ENCODE results near the gene ITPR2. TPM values are rescaled to one million over a fixed set of nuclear protein-coding genes. Genes with fewer than 3 reads are reported as not detected.
A peak's percentile ranks its signal among the peaks of the same experiment; 100 is the strongest.

ITPR2 gene
- total and polyA plus RNA-seq, 2 of the 13 experiments (the other 11 are each of a cell fraction or from before 2014, with no cell fraction given): 31.9 to 81.9 TPM

DNA sequence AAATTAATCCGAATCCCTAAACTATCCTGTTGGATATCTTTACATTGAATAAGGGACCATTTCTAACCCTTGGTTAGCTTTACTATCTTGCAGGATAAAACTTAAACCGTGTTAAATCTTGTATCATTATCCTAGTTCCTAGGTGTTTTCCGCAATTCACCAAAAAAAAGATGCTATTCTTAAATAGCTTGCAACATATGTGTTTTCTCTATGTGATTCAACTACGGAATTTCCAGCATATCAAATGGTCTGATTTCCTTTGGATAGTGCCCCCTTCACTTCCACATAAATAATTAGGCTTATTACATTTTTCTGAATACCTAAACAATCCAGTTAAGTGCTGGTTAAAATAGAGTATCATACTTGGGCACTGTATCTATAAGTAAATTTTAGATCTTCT lies 130.3 kb downstream of the ITPR2 start:
- no peaks in the 10 kb centered on the region for H3K9me3 ChIP-seq (ENCODE audit: low read length)
- FAIRE-seq (no peak), ATAC-seq (no peak), DNase-seq (ENCODE audit: low spot score) (no peak)
- CTCF ChIA-PET (ENCODE audit: low intra/inter-chr PET ratio, low total read pairs): no interaction called here
- H3K27ac ChIP-seq (ENCODE audit: extremely low read length, insufficient read depth, low read length): no peak overlapping the region
- no TSS peak for BruUV-seq (replicated peaks)
- intact Hi-C loops (cut with micrococcal nuclease; ENCODE audit: unreplicated experiment): no loop called here
- POLR2A ChIA-PET: no interaction called here
- peaks cover 2 to 53% of the 10 kb centered on the region in 2 experiments for H3K36me3 ChIP-seq (replicated peaks in 1 of 2; ENCODE audit: control insufficient read depth in 1 of 2, insufficient read depth in 2 of 2, low read length in 2 of 2)
- in situ Hi-C loops (cut with HindIII; ENCODE audit: extremely low pct_ligation_motif_present, low pct_unique_long_range_greater_than_20kb): no loop called here
- H3K79me2 ChIP-seq (ENCODE audit: insufficient read depth, low read length): no peaks in the 10 kb centered on the region
- 98% methylated on average over 4 of the region's 4 CpGs for WGBS (ENCODE audit: low lambda C conversion rate)
- H4K20me1 ChIP-seq (ENCODE audit: insufficient read depth, low read length): no peaks in the 10 kb centered on the region
- no peak overlapping the region for H2AFZ ChIP-seq (ENCODE audit: low read length)
- H3K9ac ChIP-seq (ENCODE audit: insufficient read depth, low read depth, low read length): no peak overlapping the region
- no peaks in the 10 kb centered on the region for H3K27me3 ChIP-seq (ENCODE audit: control insufficient read depth in 1 of 2, insufficient read depth in 2 of 2, low read length in 2 of 2)
- TF ChIP-seq, protein P1, sequence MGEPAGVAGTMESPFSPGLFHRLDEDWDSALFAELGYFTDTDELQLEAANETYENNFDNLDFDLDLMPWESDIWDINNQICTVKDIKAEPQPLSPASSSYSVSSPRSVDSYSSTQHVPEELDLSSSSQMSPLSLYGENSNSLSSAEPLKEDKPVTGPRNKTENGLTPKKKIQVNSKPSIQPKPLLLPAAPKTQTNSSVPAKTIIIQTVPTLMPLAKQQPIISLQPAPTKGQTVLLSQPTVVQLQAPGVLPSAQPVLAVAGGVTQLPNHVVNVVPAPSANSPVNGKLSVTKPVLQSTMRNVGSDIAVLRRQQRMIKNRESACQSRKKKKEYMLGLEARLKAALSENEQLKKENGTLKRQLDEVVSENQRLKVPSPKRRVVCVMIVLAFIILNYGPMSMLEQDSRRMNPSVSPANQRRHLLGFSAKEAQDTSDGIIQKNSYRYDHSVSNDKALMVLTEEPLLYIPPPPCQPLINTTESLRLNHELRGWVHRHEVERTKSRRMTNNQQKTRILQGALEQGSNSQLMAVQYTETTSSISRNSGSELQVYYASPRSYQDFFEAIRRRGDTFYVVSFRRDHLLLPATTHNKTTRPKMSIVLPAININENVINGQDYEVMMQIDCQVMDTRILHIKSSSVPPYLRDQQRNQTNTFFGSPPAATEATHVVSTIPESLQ (CRISPR knock-in tag; conservative IDR thresholded peaks at IDR 0.05): no peak
- H3K4me2 ChIP-seq (ENCODE audit: low read depth, low read length): no peak overlapping the region
- H3K4me3 ChIP-seq (replicated peaks in 1 of 3; ENCODE audit: insufficient read depth in 1 of 3, low read depth in 2 of 3, low read length in 3 of 3): no peak overlapping the region
- peaks cover 19% of the 10 kb centered on the region for H3K4me1 ChIP-seq (ENCODE audit: insufficient read depth, low read length)

DNA sequence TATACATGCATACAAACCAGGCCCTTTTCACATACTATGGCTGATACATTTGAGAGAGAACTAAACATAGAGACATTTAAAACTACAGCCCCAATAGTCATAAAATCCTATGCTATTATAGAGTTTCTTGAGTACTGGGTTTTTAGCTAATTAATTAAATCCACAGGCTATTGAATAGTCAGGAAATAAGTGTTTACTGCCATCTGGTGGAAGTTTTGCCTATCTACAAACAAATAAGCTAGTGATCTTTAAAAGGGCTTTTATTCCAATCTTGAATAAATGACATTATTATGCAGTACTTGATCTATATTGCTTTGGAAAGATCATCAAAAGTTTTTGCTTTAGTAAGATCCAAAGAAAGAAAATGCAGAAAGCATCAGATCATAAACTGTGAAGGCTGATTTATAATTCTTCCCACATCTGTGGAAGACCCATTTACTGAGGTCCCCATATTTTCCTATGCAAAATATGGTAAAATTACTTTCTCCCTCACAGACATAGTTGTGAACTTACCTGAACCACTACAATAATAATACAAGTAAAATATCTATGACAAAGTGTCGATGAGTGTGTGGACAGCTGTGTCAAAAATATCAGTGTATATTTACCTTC lies 131.3 kb downstream of the ITPR2 start:
- FAIRE-seq: no peak
- POLR2A ChIA-PET: interaction anchor here (0.9 kb wide), 1 partner anchor 34 kb away, joined by 3 read pairs; no protein-coding TSS in a partner anchor
- 93% methylated on average over 1 of the region's 1 CpG for WGBS (ENCODE audit: low lambda C conversion rate)
- Histone ChIP-seq H3K4me3 (replicated peaks in 1 of 3; ENCODE audit: insufficient read depth in 1 of 3, low read depth in 2 of 3, low read length in 3 of 3) (no peak overlapping the region), H3K9ac (ENCODE audit: insufficient read depth, low read depth, low read length) (no peak overlapping the region), H3K27ac (ENCODE audit: extremely low read length, insufficient read depth, low read length) (no peak overlapping the region), H3K4me2 (ENCODE audit: low read depth, low read length) (no peak overlapping the region), H3K9me3 (ENCODE audit: low read length) (no peaks in the 10 kb centered on the region), H3K36me3 (replicated peaks in 1 of 2; ENCODE audit: control insufficient read depth in 1 of 2, insufficient read depth in 2 of 2, low read length in 2 of 2) (peaks cover 0 to 57% of the 10 kb centered on the region in 2 experiments), H3K27me3 (ENCODE audit: control insufficient read depth in 1 of 2, insufficient read depth in 2 of 2, low read length in 2 of 2) (no peaks in the 10 kb centered on the region), H2AFZ (ENCODE audit: low read length) (no peak overlapping the region), H3K4me1 (ENCODE audit: insufficient read depth, low read length) (peaks cover 19% of the 10 kb centered on the region), H4K20me1 (ENCODE audit: insufficient read depth, low read length) (no peaks in the 10 kb centered on the region), H3K79me2 (ENCODE audit: insufficient read depth, low read length) (no peaks in the 10 kb centered on the region)
- intact Hi-C loops (cut with micrococcal nuclease; ENCODE audit: unreplicated experiment): no loop called here
- CTCF ChIA-PET (ENCODE audit: low intra/inter-chr PET ratio, low total read pairs): no interaction called here
- in situ Hi-C loops (cut with HindIII; ENCODE audit: extremely low pct_ligation_motif_present, low pct_unique_long_range_greater_than_20kb): no loop called here
- no peak for ATAC-seq
- TF ChIP-seq STAG1 (CRISPR knock-in tag; IDR thresholded peaks at IDR 0.05): peak; percentile 45; the same call in 1 of the 2 replicates
- peak; percentile 39 for TF ChIP-seq CTCF (CRISPR knock-in tag; IDR thresholded peaks at IDR 0.05)
- no peak for TF ChIP-seq FOXO1 (CRISPR knock-in tag; IDR thresholded peaks at IDR 0.05)
- BruUV-seq (replicated peaks): no TSS peak
- peak; percentile 23 for DNase-seq (ENCODE audit: low spot score)
